ENCODE results near the gene RPH3AL. TPM values are rescaled to one million over a fixed set of nuclear protein-coding genes. Genes with fewer than 3 reads are reported as not detected.

Gene RPH3AL
- total and polyA plus RNA-seq, 10 of the 15 experiments (the other 5 are each of a cell fraction or from before 2014, with no cell fraction given), result 0.04 to 1.2 (median 0.47) TPM; not detected in 2

GRCh38 chr17:381941-382643 is 29.5 kb upstream of the RPH3AL start:
- Histone ChIP-seq H3K4me1 (ENCODE audit: control insufficient read depth, insufficient read depth, low read length) (no peaks in the 10 kb centered on the region), H2AFZ (ENCODE audit: control insufficient read depth, low read depth, low read length) (no peak overlapping the region), H3K27me3 (replicated peaks in 1 of 2; ENCODE audit: control insufficient read depth in 2 of 2, insufficient read depth in 2 of 2, low read length in 1 of 2) (peaks cover 0 to 3% of the 10 kb centered on the region in 2 experiments; a peak in 2 of 4 replicates), H3K27ac (ENCODE audit: control insufficient read depth, insufficient read depth) (no peak overlapping the region), H4K20me1 (ENCODE audit: control insufficient read depth, insufficient read depth) (no peaks in the 10 kb centered on the region), H3K4me3 (no peak overlapping the region), H3K9me3 (replicated peaks; ENCODE audit: control insufficient read depth, insufficient read depth, low read length) (no peaks in the 10 kb centered on the region), H3K36me3 (ENCODE audit: control insufficient read depth in 2 of 2, insufficient read depth in 2 of 2, low read length in 1 of 2) (no peaks in the 10 kb centered on the region), H3K9ac (ENCODE audit: control insufficient read depth, insufficient read depth, low read length) (no peak overlapping the region), H3K79me2 (ENCODE audit: control insufficient read depth, insufficient read depth, low read length) (no peaks in the 10 kb centered on the region), H3K4me2 (ENCODE audit: control insufficient read depth, insufficient read depth) (no peak overlapping the region)
- SMC1A ChIA-PET (ENCODE audit: uncharacterized antibody, unreplicated experiment), result no interaction called here
- in situ Hi-C loops (cut with MboI) (no loop called here), intact Hi-C loops (cut with micrococcal nuclease; ENCODE audit: unreplicated experiment) (no loop called here)
- no peak for ATAC-seq
- RAD21 ChIA-PET (ENCODE audit: unreplicated experiment), result no interaction called here
- POLR2A ChIA-PET, result no interaction called here
- CTCF ChIA-PET, result no interaction called here
- no TSS peak for BruUV-seq (replicated peaks)
- no peak for DNase-seq (ENCODE audit: low read depth, low spot score)
- no peak for FAIRE-seq
- WGBS (ENCODE audit: insufficient coverage, insufficient replicate concordance, low lambda C conversion rate, missing lambda C conversion rate), result 44% methylated on average over 9 of the region's 9 CpGs
- TF ChIP-seq PML (IDR thresholded peaks at IDR 0.05; ENCODE audit: low read length), result no peak
- TF ChIP-seq CEBPZ (IDR thresholded peaks at IDR 0.05; ENCODE audit: low read depth, low read length), result no peak
- no peak for TF ChIP-seq GABPA (IDR thresholded peaks at IDR 0.05; ENCODE audit: low read depth)
- TF ChIP-seq NFYB (IDR thresholded peaks at IDR 0.05; ENCODE audit: insufficient read depth, low read depth, low read length), result no peak
- TF ChIP-seq BCL11A (IDR thresholded peaks at IDR 0.05; ENCODE audit: low read depth, low read length), result no peak
- TF ChIP-seq PAX8 (IDR thresholded peaks at IDR 0.05), result no peak
- no peak for TF ChIP-seq RAD21 (IDR thresholded peaks at IDR 0.05; ENCODE audit: insufficient read depth, low read depth, low read length)
- no peak for TF ChIP-seq STAT1 (conservative IDR thresholded peaks at IDR 0.05)
- no peak for TF ChIP-seq ZNF217 (IDR thresholded peaks at IDR 0.05)
- TF ChIP-seq ZBTB40 (IDR thresholded peaks at IDR 0.05; ENCODE audit: borderline replicate concordance), result no peak
- TF ChIP-seq CTCF (IDR thresholded peaks at IDR 0.05 in 2 of 3, conservative IDR thresholded peaks at IDR 0.05 in 1 of 3; ENCODE audit: control insufficient read depth in 2 of 3, extremely low read depth in 1 of 3, insufficient read depth in 1 of 3, low read depth in 3 of 3, low read length in 3 of 3), result no peak
- no peak for TF ChIP-seq CBFB (IDR thresholded peaks at IDR 0.05; ENCODE audit: low read depth)
- no peak for TF ChIP-seq ZBTB33 (IDR thresholded peaks at IDR 0.05)
